GM23338 (cell line): Measurements from ENCODE around the gene RBAK.

Source experiments
- CREB1 ChIP-seq: fragments of 250-450 bp; sonication (Bioruptor Pico); IDR thresholded peaks from 2 replicates; pipeline ENCODE4 v1.5.0; 2020; ENCODE audit warnings: low read depth, mild to moderate bottlenecking, moderate library complexity
- EZH2 ChIP-seq: fragments of 200-600 bp; sonication (generic); IDR thresholded peaks from one replicate; pipeline ENCODE4 v1.8.0; 2017; ENCODE audit warnings: antibody characterized with exemption, mild to moderate bottlenecking, low read depth; ENCODE audit not compliant: unreplicated experiment
- EZH2phosphoT487 ChIP-seq: fragments of 200-600 bp; sonication (generic); IDR thresholded peaks from one replicate; pipeline ENCODE4 v1.8.1; 2018; ENCODE audit warnings: antibody characterized with exemption; ENCODE audit not compliant: unreplicated experiment
- JUNB ChIP-seq: IDR thresholded peaks from one replicate; pipeline ENCODE4 v1.6.1; 2016; ENCODE audit warnings: antibody characterized with exemption; ENCODE audit not compliant: unreplicated experiment
- POLR2AphosphoS5 ChIP-seq: IDR thresholded peaks from 2 replicates; pipeline ENCODE4 v1.6.1; 2016; ENCODE audit warnings: antibody characterized with exemption, low read depth
- STAT1 ChIP-seq: IDR thresholded peaks from one replicate; pipeline ENCODE4 v1.6.1; 2016; ENCODE audit warnings: antibody characterized with exemption; ENCODE audit not compliant: unreplicated experiment
- ZNF331 ChIP-seq: fragments of 250-450 bp; sonication (Bioruptor Pico); IDR thresholded peaks from 2 replicates; pipeline ENCODE4 v1.5.0; 2020; ENCODE audit warnings: low read depth, mild to moderate bottlenecking, moderate library complexity
- TF ChIP-seq, protein P1 (sequence below), 2 experiments: fragments of 200-600 bp in 1 of 2; sonication (generic) in 1 of 2; conservative IDR thresholded peaks; 2 replicates each; pipeline versions ENCODE4 v1.5.1 to v1.6.1; 2016 to 2017; ENCODE audit warnings: antibody characterized with exemption in 2 of 2, low read depth in 2 of 2, mild to moderate bottlenecking in 2 of 2, moderate library complexity in 1 of 2
- TF ChIP-seq, protein P2 (sequence below): IDR thresholded peaks from one replicate; pipeline ENCODE4 v1.6.1; 2018; ENCODE audit warnings: antibody characterized with exemption; ENCODE audit not compliant: unreplicated experiment
- TF ChIP-seq, protein P3 (sequence below): IDR thresholded peaks from 2 replicates; pipeline ENCODE4 v1.6.1; 2016; ENCODE audit warnings: antibody characterized with exemption

DNA sequence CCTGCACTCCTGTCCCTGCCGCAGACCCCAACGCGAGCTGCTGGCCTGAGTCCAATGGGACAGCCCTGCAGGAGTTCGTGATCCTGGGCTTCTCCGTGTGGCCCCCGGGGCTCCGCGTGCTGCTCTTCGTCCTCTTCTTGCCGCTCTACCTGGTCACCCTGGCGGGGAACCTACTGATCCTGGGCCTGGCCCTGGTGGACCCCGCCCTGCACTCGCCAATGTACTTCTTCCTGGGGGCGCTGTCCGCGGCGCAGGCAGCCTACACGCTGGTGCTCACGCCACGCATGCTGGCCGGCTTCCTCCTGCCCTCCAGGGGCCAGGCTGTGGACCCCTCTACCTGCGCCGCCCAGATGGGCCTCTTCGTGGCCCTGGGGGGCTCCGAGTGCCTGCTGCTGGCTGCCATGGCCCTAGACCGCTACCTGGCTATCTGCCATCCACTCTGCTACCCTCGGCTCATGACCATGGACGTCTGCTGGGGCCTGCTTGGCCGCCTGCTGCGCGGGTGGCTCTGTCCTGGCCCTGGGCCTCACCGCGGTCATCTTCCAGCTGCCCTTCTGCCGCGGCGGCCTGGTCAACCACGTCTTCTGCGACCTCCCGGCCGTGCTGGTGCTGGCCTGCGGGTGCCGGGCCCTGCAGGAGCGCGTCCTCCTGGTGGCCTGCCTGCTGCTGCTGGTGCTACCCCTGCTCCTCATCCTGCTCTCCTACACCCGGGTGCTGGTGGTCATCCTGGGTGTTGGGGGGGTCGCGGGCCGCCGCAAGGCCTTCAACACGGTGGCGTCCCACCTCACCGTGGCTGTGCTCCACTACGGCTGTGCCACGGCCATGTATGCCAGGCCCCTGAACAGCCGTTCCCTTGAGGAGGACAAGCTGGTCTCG, 71.7 kb downstream of the RBAK start:
- TF ChIP-seq, protein P1, sequence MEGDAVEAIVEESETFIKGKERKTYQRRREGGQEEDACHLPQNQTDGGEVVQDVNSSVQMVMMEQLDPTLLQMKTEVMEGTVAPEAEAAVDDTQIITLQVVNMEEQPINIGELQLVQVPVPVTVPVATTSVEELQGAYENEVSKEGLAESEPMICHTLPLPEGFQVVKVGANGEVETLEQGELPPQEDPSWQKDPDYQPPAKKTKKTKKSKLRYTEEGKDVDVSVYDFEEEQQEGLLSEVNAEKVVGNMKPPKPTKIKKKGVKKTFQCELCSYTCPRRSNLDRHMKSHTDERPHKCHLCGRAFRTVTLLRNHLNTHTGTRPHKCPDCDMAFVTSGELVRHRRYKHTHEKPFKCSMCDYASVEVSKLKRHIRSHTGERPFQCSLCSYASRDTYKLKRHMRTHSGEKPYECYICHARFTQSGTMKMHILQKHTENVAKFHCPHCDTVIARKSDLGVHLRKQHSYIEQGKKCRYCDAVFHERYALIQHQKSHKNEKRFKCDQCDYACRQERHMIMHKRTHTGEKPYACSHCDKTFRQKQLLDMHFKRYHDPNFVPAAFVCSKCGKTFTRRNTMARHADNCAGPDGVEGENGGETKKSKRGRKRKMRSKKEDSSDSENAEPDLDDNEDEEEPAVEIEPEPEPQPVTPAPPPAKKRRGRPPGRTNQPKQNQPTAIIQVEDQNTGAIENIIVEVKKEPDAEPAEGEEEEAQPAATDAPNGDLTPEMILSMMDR (conservative IDR thresholded peaks at IDR 0.05; ENCODE audit: low read depth in 2 of 2) = peak in 1 of 2 experiments; percentile 15; a peak in 1 of 4 replicates
- TF ChIP-seq STAT1 = no peak
- no peak for TF ChIP-seq EZH2
- no peak for TF ChIP-seq ZNF331 (CRISPR knock-in tag)
- no peak for TF ChIP-seq POLR2AphosphoS5
- TF ChIP-seq, protein P2, sequence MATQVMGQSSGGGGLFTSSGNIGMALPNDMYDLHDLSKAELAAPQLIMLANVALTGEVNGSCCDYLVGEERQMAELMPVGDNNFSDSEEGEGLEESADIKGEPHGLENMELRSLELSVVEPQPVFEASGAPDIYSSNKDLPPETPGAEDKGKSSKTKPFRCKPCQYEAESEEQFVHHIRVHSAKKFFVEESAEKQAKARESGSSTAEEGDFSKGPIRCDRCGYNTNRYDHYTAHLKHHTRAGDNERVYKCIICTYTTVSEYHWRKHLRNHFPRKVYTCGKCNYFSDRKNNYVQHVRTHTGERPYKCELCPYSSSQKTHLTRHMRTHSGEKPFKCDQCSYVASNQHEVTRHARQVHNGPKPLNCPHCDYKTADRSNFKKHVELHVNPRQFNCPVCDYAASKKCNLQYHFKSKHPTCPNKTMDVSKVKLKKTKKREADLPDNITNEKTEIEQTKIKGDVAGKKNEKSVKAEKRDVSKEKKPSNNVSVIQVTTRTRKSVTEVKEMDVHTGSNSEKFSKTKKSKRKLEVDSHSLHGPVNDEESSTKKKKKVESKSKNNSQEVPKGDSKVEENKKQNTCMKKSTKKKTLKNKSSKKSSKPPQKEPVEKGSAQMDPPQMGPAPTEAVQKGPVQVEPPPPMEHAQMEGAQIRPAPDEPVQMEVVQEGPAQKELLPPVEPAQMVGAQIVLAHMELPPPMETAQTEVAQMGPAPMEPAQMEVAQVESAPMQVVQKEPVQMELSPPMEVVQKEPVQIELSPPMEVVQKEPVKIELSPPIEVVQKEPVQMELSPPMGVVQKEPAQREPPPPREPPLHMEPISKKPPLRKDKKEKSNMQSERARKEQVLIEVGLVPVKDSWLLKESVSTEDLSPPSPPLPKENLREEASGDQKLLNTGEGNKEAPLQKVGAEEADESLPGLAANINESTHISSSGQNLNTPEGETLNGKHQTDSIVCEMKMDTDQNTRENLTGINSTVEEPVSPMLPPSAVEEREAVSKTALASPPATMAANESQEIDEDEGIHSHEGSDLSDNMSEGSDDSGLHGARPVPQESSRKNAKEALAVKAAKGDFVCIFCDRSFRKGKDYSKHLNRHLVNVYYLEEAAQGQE = no peak
- no peak for TF ChIP-seq CREB1 (CRISPR knock-in tag)
- TF ChIP-seq, protein P3, sequence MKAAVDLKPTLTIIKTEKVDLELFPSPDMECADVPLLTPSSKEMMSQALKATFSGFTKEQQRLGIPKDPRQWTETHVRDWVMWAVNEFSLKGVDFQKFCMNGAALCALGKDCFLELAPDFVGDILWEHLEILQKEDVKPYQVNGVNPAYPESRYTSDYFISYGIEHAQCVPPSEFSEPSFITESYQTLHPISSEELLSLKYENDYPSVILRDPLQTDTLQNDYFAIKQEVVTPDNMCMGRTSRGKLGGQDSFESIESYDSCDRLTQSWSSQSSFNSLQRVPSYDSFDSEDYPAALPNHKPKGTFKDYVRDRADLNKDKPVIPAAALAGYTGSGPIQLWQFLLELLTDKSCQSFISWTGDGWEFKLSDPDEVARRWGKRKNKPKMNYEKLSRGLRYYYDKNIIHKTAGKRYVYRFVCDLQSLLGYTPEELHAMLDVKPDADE = no peak
- TF ChIP-seq EZH2phosphoT487 = no peak
- TF ChIP-seq JUNB = no peak
